HEK293 (cell line): ENCODE data around the gene MXRA8.

Experiments
- CTCF ChIA-PET: fragments of 350-600 bp; formaldehyde crosslinking; extraction: SDS; loops from one replicate; lab custom pipeline; 2021; ENCODE audit warnings: antibody characterized with exemption; lab: Yijun Ruan, JAX
- POLR2A ChIA-PET: fragments of 300-600 bp; formaldehyde crosslinking; extraction: SDS; loops from one replicate; lab custom pipeline; 2020; ENCODE audit warnings: antibody characterized with exemption, inconsistent platforms; lab: Yijun Ruan, JAX
- H3K27ac ChIP-seq: fragments of 200-500 bp; sonication (Bioruptor generic); 2 replicates; pipeline ENCODE4 v1.5.1; 2014; ENCODE audit warnings: low read depth, low read length, control low read depth, inconsistent platforms; ENCODE audit errors: extremely low read depth
- H3K36me3 ChIP-seq, 2 experiments: fragments of 200-500 bp in 1 of 2; sonication (Bioruptor generic) in 1 of 2; 1 replicate in 1 of 2; 2 replicates in 1 of 2; pipeline ENCODE4 v1.5.1; 2014 to 2017; ENCODE audit warnings: inconsistent platforms in 2 of 2, low read length in 2 of 2; ENCODE audit not compliant: control insufficient read depth in 2 of 2, insufficient read depth in 1 of 2
- H3K4me1 ChIP-seq: fragments of 200-500 bp; sonication (Bioruptor generic); 2 replicates; pipeline ENCODE4 v1.5.1; 2014; ENCODE audit warnings: mild to moderate bottlenecking, low read length, inconsistent platforms; ENCODE audit not compliant: control insufficient read depth, insufficient read depth
- H3K4me3 ChIP-seq: 2 replicates; pipeline ENCODE4 v1.5.1; 2011; ENCODE audit warnings: low read depth, mild to moderate bottlenecking, control low read depth, low read length, moderate library complexity
- H3K9me3 ChIP-seq: fragments of 200-500 bp; sonication (Bioruptor generic); 2 replicates; pipeline ENCODE4 v1.5.1; 2014; ENCODE audit warnings: low read depth, low read length, inconsistent platforms; ENCODE audit not compliant: control insufficient read depth, insufficient read depth
- EGR2 ChIP-seq: fragments of 450-650 bp; formaldehyde crosslinking; IDR thresholded peaks from 2 replicates; pipeline ENCODE4 v1.5.1; 2016; ENCODE audit warnings: low read depth, missing biosample characterization, missing genetic modification characterization
- GFI1B ChIP-seq: fragments of 450-650 bp; formaldehyde crosslinking; IDR thresholded peaks from 2 replicates; pipeline ENCODE4 v1.5.1; 2016; ENCODE audit warnings: missing biosample characterization, missing genetic modification characterization
- HIC1 ChIP-seq: fragments of 450-650 bp; formaldehyde crosslinking; IDR thresholded peaks from 2 replicates; pipeline ENCODE4 v1.5.1; 2016; ENCODE audit warnings: missing biosample characterization, missing genetic modification characterization
- HOXD13 ChIP-seq: sonication (generic); formaldehyde crosslinking; IDR thresholded peaks from 2 replicates; pipeline ENCODE4 v1.8.0; 2022; ENCODE audit warnings: missing genetic modification reagents, borderline replicate concordance
- KLF8 ChIP-seq: fragments of 450-650 bp; formaldehyde crosslinking; IDR thresholded peaks from 2 replicates; pipeline ENCODE4 v1.5.1; 2016; ENCODE audit warnings: missing biosample characterization, missing genetic modification characterization
- OSR2 ChIP-seq: fragments of 450-650 bp; formaldehyde crosslinking; IDR thresholded peaks from 2 replicates; pipeline ENCODE4 v1.5.1; 2016; ENCODE audit warnings: missing biosample characterization, missing genetic modification characterization
- PBX3 ChIP-seq: sonication (generic); formaldehyde crosslinking; IDR thresholded peaks from 2 replicates; pipeline ENCODE4 v1.8.1; 2022; ENCODE audit warnings: mild to moderate bottlenecking, moderate library complexity, missing genetic modification reagents
- PRDM2 ChIP-seq: fragments of 450-650 bp; formaldehyde crosslinking; IDR thresholded peaks from 2 replicates; pipeline ENCODE4 v1.5.1; 2016; ENCODE audit warnings: missing biosample characterization, missing genetic modification characterization, borderline replicate concordance
- PRDM4 ChIP-seq: fragments of 450-650 bp; formaldehyde crosslinking; IDR thresholded peaks from 2 replicates; pipeline ENCODE4 v1.5.1; 2017; ENCODE audit warnings: missing biosample characterization, missing genetic modification characterization
- TRIM28 ChIP-seq: IDR thresholded peaks from 2 replicates; pipeline ENCODE4 v1.6.1; 2011; ENCODE audit warnings: low read length, control low read depth, borderline replicate concordance
- YY1 ChIP-seq: fragments of 450-650 bp; formaldehyde crosslinking; IDR thresholded peaks from 2 replicates; pipeline ENCODE4 v1.5.1; 2018; ENCODE audit warnings: missing biosample characterization, missing genetic modification characterization
- ZFHX2 ChIP-seq: fragments of 450-650 bp; formaldehyde crosslinking; conservative IDR thresholded peaks from 2 replicates; pipeline ENCODE4 v1.5.1; 2016; ENCODE audit warnings: missing biosample characterization, missing genetic modification characterization
- ZNF112 ChIP-seq: fragments of 450-650 bp; formaldehyde crosslinking; IDR thresholded peaks from 2 replicates; pipeline ENCODE4 v1.5.0; 2017; ENCODE audit warnings: missing biosample characterization, missing genetic modification characterization
- ZNF114 ChIP-seq: fragments of 450-650 bp; formaldehyde crosslinking; IDR thresholded peaks from 2 replicates; pipeline ENCODE4 v1.5.0; 2017; ENCODE audit warnings: missing biosample characterization, missing genetic modification characterization
- ZNF146 ChIP-seq: fragments of 450-650 bp; formaldehyde crosslinking; IDR thresholded peaks from 2 replicates; pipeline ENCODE4 v1.5.1; 2016; ENCODE audit warnings: missing biosample characterization, missing genetic modification characterization
- ZNF174 ChIP-seq: fragments of 450-650 bp; formaldehyde crosslinking; IDR thresholded peaks from 2 replicates; pipeline ENCODE4 v1.5.0; 2017; ENCODE audit warnings: missing biosample characterization, mild to moderate bottlenecking, missing genetic modification characterization
- ZNF214 ChIP-seq: fragments of 450-650 bp; formaldehyde crosslinking; IDR thresholded peaks from 2 replicates; pipeline ENCODE4 v1.5.1; 2017; ENCODE audit warnings: missing biosample characterization, mild to moderate bottlenecking, missing genetic modification characterization, borderline replicate concordance
- ZNF223 ChIP-seq: fragments of 450-650 bp; formaldehyde crosslinking; IDR thresholded peaks from 2 replicates; pipeline ENCODE4 v1.5.1; 2016; ENCODE audit warnings: missing biosample characterization, missing genetic modification characterization
- ZNF302 ChIP-seq: fragments of 450-650 bp; formaldehyde crosslinking; IDR thresholded peaks from 2 replicates; pipeline ENCODE4 v1.5.1; 2016; ENCODE audit warnings: missing biosample characterization, missing genetic modification characterization, low read depth
- ZNF394 ChIP-seq: fragments of 450-650 bp; formaldehyde crosslinking; IDR thresholded peaks from 2 replicates; pipeline ENCODE4 v1.5.1; 2016; ENCODE audit warnings: missing biosample characterization, missing genetic modification characterization, mild to moderate bottlenecking, moderate library complexity, borderline replicate concordance
- ZNF548 ChIP-seq: fragments of 450-650 bp; formaldehyde crosslinking; IDR thresholded peaks from 2 replicates; pipeline ENCODE4 v1.5.1; 2016; ENCODE audit warnings: missing biosample characterization, missing genetic modification characterization
- ZNF571 ChIP-seq: fragments of 450-650 bp; formaldehyde crosslinking; IDR thresholded peaks from 2 replicates; pipeline ENCODE4 v1.5.0; 2017; ENCODE audit warnings: missing biosample characterization, missing genetic modification characterization
- ZNF629 ChIP-seq: fragments of 450-650 bp; formaldehyde crosslinking; IDR thresholded peaks from 2 replicates; pipeline ENCODE4 v1.5.1; 2017; ENCODE audit warnings: missing biosample characterization, missing genetic modification characterization
- ZNF704 ChIP-seq: fragments of 450-650 bp; formaldehyde crosslinking; IDR thresholded peaks from 2 replicates; pipeline ENCODE4 v1.5.1; 2016; ENCODE audit warnings: missing biosample characterization, missing genetic modification characterization
- ZNF830 ChIP-seq: fragments of 450-650 bp; IDR thresholded peaks from 2 replicates; pipeline ENCODE4 v1.5.0; 2018; ENCODE audit warnings: missing biosample characterization, missing genetic modification characterization, low read depth, mild to moderate bottlenecking, moderate library complexity

The MXRA8 gene

GRCh38 chr1:1374929-1375662 lies 16.7 kb upstream of the MXRA8 start, which contains the start of gene AURKAIP1:
Gene AURKAIP1, minus strand, starts transcription at chr1:1375207. Its CDS starts 451 bp downstream, at chr1:1374756.
- Histone ChIP-seq H3K9me3 (no peaks in the 10 kb centered on the region), H3K4me1 (peaks cover 4% of the 10 kb centered on the region; the same call in 1 of the 2 replicates), H3K4me3 (peak within 1 kb of the TSS; percentile 93), H3K27ac (peak within 1 kb of the TSS; percentile 89), H3K36me3 (peaks cover 0 to 44% of the 10 kb centered on the region in 2 experiments; a peak in 2 of 3 replicates)
- POLR2A ChIA-PET = interaction anchor here (0.6 to 1.5 kb wide), 21 partner anchors 9 to 1157 kb away, joined by 3 to 36 read pairs (median 3); partner anchors contain the start of genes CCNL2, MRPL20 and SDF4
- CTCF ChIA-PET = interaction anchor here (1.0 to 1.6 kb wide), 3 partner anchors 13 to 23 kb away, joined by 3 to 5 read pairs (median 4); no protein-coding TSS in a partner anchor
- TF ChIP-seq ZNF629 (tag by site-specific recombination) = peak; percentile 96
- TF ChIP-seq ZNF223 (tag by site-specific recombination) = no peak
- TF ChIP-seq GFI1B (tag by site-specific recombination) = peak; percentile 64; the same call in 1 of the 2 replicates
- TF ChIP-seq ZNF830 (tag by site-specific recombination) = no peak
- TF ChIP-seq YY1 (tag by site-specific recombination) = peak; percentile 92
- peak; percentile 99 for TF ChIP-seq KLF8 (tag by site-specific recombination)
- no peak for TF ChIP-seq ZNF114 (tag by site-specific recombination)
- TF ChIP-seq ZNF302 (tag by site-specific recombination) = peak; percentile 89
- no peak for TF ChIP-seq HOXD13 (CRISPR knock-in tag)
- peak; percentile 62 for TF ChIP-seq OSR2 (tag by site-specific recombination)
- no peak for TF ChIP-seq ZNF214 (tag by site-specific recombination)
- TF ChIP-seq HIC1 (tag by site-specific recombination) = no peak
- TF ChIP-seq ZNF571 (tag by site-specific recombination) = no peak
- TF ChIP-seq ZNF146 (tag by site-specific recombination) = peak; percentile 87
- TF ChIP-seq PRDM4 (tag by site-specific recombination) = peak; percentile 85
- peak; percentile 85 for TF ChIP-seq PBX3
- no peak for TF ChIP-seq ZNF704
- TF ChIP-seq TRIM28 = peak; percentile 83; the same call in 1 of the 2 replicates
- TF ChIP-seq ZNF394 (tag by site-specific recombination) = peak; percentile 94
- no peak for TF ChIP-seq PRDM2 (tag by site-specific recombination)
- TF ChIP-seq EGR2 (tag by site-specific recombination) = peak; percentile 95
- TF ChIP-seq ZFHX2 (tag by site-specific recombination) = peak; percentile 94
- TF ChIP-seq ZNF174 (tag by site-specific recombination) = no peak
- TF ChIP-seq ZNF548 = no peak
- no peak for TF ChIP-seq ZNF112
